Left ventricle myocardium superior (tissue), 1 donor: ENCODE results near the gene SEZ6L2. TPM values are rescaled to one million over a fixed set of nuclear protein-coding genes. Genes with fewer than 3 reads are reported as not detected.
"Not testable (repeated sequence)": the region's sequence is repeated elsewhere in the genome, so short reads cannot be mapped to it uniquely, and the experiment has no call there.

Source experiments
- ATAC-seq: fragments of 200-7000 bp; cut with Tn5 transposase; one replicate; pipeline ENCODE4 v1.9.1; 2020; ENCODE audit warnings: mild to moderate bottlenecking, moderate library complexity
- DNase-seq: peaks from one replicate; pipeline ENCODE4 v3.0.0-alpha.2; 2020
- intact Hi-C: fragments of 100-400 bp; cut with micrococcal nuclease; formaldehyde crosslinking; loops from one replicate; pipeline ENCODE4 v1.11.0; 2022
- total RNA-seq: library from RNA; stranded (reverse); fragmentation: NEBNext Ultra II Directional; extraction: Animal tissue kit (Norgen Biotek cat#: 25700); gene quantifications from one replicate; pipeline ENCODE4 v1.2.1, GENCODE V29; 2021
- donor health status: DM: no; HTN: yes; CAD: no; lungs with severe emphysema.

The SEZ6L2 gene
- total RNA-seq, 1 donor from 2014 or later, result 0.22 TPM

DNA sequence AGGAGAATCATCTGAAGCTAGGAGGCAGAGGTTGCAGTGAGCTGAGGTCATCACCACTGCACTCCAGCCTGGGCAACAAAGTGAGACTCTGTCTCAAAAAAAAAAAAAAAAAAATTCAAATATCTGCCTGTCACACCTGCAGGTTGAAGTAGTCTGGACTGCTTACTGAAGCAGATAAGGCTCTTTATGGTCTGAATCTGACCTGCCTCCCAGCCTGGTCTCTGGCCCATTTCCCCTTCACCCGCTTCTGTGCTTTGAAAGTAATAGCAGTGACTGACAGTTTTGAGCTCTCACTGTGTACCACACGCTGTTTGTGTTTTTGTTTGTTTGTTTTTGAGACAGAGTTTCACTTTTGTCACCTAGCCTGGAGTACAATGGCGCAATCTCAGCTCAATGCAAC lies 5.8 kb downstream of the SEZ6L2 start:
- ATAC-seq (no peak), DNase-seq (no peak)
- intact Hi-C loops, result no loop called here

DNA sequence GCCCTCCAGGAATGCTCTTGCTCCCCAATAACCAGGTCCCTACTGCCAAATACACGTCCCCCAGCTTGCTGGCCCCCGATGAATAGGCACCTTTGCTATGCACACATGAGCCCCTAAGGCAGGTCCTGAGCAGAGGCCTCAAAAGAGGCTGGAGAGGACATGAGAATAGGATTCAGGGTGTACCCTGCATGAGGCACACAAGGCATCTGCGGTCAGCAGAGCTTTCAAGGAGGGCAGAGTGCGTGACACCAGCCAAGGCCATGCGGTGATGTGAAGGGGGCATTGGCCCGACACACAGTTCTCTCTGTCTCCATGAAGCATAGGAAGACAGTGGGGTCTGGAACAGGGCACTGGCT lies 6.9 kb downstream of the SEZ6L2 start:
- no peak for ATAC-seq
- no peak for DNase-seq
- intact Hi-C loops, result no loop called here

DNA sequence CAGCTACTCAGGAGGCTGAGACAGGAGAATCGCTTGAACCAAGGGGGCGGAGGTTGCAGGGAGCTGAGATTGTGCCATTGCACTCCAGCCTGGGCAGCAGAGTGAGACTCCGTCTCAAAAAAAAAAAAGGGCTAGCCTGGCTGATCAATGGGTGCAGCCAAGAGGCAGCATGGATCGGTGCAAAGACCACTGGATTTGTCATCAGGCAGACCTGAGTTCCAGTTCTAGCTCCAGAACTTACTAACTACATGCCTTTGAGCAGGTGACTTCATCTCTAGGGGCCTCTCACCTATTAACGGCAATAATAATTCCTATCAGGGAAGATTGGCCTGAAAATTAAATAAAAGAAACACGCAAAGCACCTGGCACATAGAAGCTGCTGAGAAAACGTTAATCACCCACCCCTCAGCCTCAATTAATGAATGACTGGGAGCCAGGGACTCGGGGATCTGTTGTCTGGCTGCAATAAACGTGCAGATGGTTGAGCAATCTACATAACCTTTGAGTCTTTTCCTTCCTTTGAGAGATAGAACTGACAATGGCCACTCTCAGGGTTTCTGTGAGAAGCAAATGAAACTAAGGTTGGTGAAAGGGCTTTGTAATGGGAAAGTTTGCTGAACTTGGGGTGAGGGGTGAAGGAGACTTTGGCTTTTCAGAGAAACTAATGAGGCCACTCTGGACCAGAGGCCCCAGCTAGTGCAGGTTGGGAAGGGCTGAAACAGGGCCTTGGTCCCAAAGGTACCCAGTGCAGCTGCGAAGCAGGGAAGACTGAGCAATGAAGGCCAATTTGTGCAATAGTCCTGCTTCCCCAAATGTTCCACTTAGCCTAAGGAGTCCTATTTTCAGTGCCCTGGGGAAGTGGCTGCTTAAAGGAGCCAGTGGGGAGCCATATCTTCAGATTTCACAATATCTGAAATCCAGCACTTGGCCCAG lies 7.6 kb downstream of the SEZ6L2 start:
- no peak for ATAC-seq
- no peak for DNase-seq
- intact Hi-C loops, result no loop called here

DNA sequence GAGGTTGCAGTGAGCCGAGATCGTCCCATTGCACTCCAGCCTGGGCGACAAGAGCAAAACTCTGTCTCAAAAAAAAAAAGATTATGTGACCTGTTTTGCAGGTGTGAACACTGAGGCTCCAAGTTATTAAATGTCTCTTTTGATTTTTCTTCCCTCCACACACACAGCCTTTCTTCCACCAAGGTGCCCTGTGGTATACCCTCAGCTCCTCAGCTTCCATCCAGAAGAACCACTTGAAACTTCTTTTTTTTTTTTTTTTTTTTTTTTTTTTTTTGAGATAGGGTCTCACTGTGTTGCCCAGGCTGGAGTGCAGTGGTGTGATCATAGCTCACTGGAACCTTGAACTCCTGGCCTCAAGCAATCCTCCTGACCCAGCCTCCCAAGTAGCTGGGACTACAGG lies 10.0 kb downstream of the SEZ6L2 start:
- DNase-seq, intact Hi-C loops: not testable (repeated sequence)

DNA sequence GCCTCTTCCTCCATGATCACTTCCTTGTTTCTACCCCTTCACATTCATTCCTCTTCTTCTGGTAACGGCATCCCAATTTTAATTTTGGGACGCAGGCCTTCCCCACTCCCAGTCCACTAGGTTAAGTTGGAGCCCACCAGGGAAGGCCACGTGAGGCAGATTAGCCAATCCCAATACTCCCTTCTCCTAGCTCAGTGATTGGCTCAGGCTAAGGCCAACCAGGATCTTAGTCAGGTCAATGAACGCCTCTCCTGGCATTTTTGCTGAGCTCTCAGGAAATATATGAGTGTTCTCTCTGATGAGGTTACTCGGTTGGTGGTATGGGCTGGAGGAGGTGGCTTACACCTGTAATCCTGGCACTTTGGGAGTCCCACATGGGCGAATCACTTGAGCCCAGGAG lies 15.4 kb downstream of the SEZ6L2 start:
- ATAC-seq, result no peak
- no peak for DNase-seq
- intact Hi-C loops, result no loop called here

More for the DNA sequence above, 10.0 kb downstream of the SEZ6L2 start:
- not testable (repeated sequence) for ATAC-seq

DNA sequence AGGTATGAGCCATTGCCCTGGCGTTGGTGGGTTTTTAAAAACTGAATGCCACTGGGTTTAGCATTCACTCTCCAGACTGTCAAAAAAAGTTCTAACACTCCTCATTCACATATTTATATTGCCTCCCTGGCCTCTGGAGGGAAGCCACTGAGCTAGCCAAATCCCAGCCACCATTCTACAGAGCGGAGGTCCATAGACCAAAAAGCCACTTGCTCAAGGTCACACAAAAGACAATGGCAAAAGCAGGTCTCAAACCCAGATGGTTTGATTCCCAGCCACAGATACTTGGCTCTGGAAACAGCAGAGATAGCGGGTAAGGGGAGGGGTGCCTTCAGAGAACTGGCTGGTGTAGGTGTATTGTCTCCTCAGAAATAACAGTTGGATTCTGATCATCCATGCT lies 18.3 kb downstream of the SEZ6L2 start:
- intact Hi-C loops, result no loop called here
- no peak for DNase-seq
- no peak for ATAC-seq

DNA sequence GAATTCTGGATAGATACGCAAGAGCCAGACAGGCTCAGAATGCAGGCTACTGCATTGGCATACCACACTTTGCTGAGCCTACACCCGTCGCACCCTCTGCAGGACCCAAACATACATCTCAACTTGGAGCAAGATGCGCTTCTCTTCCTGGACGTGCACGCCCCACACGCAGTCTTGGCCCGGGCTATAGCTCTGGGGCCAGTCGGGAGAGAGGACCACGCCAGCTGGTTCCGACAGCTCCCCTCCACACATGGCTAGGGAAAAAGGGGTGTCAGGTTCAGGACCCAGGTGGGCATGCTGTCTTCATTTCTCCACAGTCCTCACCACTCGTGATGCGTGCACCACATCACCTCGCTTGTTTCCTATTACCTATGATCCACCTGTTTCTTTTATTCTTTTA lies 21.2 kb downstream of the SEZ6L2 start:
- DNase-seq, result no peak
- intact Hi-C loops, result no loop called here
- no peak for ATAC-seq

DNA sequence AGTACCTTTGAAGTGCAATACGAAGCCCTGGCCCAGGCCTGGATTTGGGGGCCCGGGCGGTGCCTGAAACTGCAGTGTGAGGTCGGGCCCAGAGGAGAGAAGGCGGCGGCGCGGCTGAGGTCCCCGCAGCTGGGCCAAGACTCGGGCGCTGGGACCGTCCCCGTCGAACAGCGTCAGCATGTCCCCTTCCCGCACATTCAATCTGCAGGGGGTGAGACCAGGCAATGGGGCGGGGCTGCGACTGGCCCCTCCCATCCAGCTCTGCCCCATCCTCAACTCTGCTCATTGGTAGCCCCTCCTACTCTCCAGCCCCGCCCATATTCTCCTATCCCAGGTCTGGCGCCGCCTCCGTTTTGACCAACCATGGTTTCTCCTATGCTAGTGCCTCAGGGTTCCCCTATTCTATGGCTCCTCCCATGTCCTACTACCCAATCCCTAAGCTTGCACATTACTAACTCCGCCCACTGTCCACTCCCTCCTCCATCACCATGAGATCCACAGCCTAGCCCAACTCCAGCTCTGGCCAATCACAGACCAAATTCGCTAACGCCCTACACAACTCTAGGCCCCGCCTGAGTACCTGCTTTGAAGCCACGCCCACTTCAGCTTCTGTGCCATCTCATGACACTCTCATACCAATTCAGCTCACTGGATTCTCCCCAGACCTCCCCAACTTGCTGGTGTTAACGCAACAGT lies 21.9 kb downstream of the SEZ6L2 start:
- ATAC-seq, result no peak
- intact Hi-C loops, result no loop called here

DNA sequence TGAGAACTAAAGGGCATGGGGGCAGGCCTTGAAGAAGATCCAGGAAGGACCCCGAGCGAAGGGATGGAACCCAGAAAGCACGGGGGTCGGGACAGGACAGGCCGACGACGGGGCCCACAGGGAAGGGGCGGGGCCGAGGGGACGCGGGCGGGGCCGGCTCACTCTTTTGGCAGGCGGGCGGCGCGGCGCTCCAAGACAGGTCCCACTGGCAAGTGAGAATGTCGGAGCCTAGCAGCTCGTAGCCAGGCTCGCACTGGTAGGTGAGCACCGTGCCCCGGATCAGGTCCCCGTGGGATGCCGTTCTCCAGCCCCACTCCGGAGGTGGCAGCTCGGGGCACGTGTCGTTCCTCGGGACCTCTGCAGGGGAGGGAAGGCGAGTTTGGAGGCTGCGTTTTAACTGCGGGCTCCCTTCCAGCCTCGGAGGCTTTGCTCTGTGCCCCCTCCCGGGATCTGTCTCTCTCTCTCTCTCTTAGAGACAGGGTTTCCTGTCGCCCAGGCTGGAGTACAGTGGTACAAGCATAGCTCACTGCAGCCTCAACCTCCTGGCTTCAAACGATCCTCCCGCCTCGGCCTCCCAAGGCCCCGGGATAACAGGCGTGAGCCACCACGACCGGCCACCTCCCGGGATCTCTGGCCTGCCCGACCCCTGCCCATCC lies 22.6 kb downstream of the SEZ6L2 start:
- intact Hi-C loops, result no loop called here
- ATAC-seq (peak; percentile 23), DNase-seq (peak; percentile 38)

More for the DNA sequence above, 21.9 kb downstream of the SEZ6L2 start:
- DNase-seq, result peak; percentile 38

DNA sequence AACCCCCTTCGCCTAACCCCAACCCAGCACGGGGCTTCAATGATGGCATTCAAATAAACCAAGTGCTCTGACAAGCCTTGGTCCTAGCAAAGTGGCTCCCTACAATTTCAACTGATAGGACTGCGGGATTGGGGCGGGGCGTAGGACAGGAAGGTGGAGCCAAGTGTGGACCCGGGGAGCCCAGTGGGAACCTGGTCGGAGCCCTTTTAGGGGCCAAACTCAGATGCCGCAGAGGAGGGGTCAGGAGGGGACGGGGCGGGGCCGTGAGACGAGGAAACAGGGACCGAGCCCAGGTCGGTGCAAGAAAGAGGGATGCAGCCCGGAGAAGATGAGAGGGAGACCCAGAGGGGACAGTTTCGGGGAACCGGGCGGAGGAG lies 23.1 kb downstream of the SEZ6L2 start:
- intact Hi-C loops, result no loop called here
- ATAC-seq, result no peak
- no peak for DNase-seq

DNA sequence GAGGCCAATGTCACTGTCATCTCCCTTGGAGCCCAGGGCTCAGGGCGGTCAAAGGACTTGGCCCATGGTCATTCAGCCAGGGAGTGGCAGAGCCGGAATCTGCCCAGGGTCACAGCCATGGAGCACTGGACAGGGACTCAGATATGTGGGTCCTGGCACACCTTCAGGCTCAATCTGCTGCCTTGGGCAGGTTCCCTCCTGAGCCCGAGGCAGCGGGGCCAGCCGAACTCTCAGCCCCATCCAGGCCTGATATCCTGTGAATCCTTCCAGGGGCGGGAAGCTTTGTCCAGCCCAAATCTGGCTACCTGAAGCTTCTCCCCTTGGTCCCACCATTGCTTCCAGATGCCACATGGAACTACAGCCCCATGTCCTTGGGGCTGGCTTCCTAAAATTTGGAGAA lies 24.1 kb downstream of the SEZ6L2 start:
- no peak for DNase-seq
- ATAC-seq, result no peak
- intact Hi-C loops, result no loop called here

DNA sequence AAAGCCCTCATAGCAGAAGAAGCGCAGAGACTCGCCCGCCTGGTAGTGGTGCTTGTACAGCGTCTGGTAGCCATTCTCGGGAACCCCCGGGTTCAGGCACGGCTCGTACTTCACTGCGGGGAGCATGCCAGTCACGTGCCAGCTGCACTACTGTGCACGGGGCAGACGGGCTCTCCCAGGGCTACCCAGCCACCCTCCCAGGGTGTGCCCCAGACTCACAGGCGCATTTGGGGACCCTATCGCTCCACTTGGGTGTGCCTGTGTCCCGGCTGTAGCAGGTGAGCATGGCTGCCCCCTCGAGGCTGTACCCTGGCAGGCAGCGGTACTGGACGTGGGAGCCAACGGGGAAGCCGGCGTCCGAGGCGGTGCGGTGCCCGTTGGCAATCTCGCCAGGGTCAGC lies 26.0 kb downstream of the SEZ6L2 start:
- intact Hi-C loops, result no loop called here
- DNase-seq (no peak), ATAC-seq (no peak)

DNA sequence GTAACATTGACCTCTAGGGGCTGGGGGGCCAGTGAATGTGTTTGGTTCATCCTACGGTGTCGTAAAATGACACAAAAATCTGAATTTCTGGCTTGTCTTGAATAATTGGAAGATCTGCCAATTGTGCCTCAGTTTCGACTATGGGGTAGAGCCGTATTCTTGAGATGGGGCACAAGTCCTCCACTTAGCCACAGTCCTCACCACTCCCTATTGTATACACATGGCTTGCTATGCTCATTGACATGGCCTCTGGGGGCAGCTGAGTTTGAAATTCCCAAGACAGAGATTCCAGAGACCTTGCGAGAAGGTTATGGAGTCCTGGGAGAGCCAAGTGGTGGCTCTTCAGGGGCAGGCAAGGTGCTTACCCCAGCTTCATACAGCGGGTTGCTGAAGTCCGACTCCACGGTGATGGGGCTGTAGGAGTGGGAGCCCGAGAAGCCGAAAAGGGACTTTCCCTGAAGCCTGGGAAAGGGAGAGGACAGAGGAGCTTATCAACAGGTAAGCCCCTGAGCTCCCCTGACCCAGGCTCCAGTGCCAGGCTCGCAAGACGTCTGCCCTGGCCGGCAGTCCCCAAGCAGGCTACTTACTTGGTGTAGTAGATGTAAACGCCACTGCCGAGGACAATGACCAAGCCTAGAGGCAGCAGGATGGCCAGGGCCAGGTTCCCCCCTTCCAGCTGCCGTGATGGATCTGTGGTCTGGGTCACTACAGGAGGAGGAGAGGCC lies 27.4 kb downstream of the SEZ6L2 start:
- DNase-seq, result no peak
- ATAC-seq, result no peak
- intact Hi-C loops, result no loop called here

DNA sequence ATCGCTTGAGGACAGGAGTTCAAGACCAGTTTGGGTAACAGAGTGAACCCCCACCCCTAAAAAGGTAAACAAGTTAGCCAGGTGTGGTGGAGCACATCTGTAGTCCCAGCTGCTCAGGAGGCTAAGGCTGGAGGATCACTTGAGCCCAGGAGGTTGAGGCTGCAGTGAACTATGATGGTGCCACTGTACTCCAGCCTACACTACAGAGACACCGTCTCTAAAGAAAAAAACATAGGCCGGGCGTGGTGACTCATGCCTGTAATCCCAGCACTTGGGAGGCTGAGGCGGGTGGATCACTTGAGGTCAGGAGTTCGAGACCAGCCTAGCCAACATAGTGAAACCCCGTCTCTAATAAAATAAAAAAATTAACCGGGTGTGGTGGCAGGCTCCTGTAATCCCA lies 30.3 kb downstream of the SEZ6L2 start:
- DNase-seq, ATAC-seq, intact Hi-C loops: not testable (repeated sequence)

DNA sequence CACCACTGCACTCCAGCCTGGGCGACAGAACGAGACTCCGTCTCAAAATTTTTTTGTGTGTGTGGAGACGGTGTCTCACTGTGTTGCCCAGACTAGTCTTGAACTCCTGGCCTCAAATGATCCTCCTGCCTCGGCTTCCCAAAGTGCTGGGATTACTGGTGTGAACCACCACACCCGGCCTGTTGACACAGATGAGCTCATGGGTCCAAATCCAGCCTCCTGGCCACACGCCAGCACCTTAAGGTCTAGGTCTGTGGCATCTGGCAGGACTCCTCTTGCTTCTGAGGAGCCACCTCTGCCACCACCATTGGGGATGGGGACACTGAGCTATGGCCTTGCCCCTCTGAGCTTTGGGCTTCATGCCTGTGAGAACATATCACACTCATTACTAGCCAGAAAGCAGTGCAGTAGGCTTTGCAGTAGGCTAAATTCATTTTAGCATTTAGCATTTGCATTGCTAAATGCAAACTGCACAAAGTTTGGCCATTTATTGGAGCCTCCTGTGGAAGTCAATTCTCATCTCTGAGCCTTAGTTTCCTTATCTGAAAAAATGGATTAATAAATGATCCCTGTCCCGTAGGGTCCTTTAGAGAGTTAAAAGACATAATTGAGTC lies 30.8 kb downstream of the SEZ6L2 start:
- no peak for ATAC-seq
- DNase-seq, result no peak
- intact Hi-C loops, result no loop called here

DNA sequence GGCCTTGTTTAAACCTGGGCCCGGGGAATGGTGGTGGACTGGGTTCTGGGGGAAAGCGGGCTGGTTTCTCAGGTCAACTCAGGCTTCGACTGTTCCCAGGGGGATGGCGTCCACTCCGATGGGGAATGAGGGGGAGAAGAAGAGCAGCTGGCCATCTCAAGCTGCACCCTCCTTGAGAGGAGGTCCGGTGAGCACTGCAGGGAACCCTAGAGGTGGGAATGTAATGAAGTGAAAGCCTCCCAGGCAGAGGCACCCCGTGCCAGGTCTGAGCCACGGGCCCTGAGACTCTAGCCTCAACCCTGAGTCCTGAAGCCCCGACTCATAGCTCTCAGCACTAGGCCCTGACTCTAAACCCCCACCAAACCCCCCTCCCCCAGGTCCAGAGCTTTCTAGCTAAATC lies 35.1 kb downstream of the SEZ6L2 start:
- DNase-seq, result no peak
- ATAC-seq, result no peak
- intact Hi-C loops, result no loop called here

DNA sequence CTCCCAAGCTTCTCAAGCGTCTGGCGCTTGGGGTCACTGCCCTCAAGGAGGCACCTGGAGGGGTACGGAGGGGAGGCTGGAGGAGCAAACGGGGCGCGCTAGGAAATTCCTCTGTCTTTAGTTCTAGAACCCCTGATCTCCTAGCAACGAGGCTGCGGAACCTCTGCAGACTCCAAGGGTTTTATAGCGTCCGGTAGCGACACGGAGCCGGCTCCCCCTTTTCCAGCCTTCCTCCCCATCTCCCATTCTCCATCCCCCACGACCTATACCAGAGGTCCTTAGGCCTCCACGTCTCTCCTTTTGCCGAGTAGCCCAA lies 35.7 kb downstream of the SEZ6L2 start:
- DNase-seq, result no peak
- intact Hi-C loops, result no loop called here
- no peak for ATAC-seq

DNA sequence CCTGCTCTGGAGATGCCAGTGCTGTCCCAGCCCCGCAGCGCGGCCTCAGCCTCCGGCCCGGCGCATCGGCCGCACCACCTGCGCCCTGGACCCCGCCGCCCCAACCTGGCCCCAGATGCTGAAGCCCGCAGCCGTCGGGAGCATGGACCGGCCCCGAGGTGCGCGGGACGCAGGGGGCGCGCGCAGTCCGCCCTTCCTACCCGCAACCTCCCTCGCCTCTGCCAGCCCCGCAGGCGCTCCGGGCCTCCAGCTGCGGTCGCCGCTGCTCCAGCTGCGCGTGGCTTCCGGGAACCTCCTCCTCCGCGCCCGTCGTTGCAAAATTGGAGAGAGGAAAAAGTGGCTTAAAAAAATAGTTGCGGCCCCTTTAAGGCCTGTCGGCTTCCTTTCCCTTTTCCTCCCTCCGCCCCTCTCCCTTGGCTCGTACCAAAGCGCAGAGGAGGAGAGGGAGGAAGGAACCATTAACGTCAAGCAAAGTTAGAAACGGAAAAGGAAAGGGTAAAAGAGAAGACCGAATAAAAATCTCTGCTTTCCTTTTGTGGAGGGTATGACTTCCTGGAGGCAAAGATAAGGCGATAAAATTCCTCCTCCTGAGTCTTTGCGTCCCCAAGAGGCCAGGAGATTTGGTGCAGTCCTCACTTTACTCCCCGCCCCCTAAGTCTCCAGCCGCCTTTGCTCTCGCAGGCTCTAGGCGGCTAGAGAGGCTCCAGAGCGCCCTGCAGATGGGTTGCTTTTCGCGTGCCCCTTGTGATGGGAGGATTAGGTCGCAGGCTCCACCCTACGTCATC lies 36.3 kb downstream of the SEZ6L2 start, which contains the start of gene CDIPT:
TSS of gene CDIPT (minus strand) at position 343 of the 785 bp plus-strand sequence. CDS start 369 bp downstream, outside the sequence.
- DNase-seq, result peak; percentile 94
- peak; percentile 97 for ATAC-seq
- intact Hi-C loops, result no loop called here
